ENCODE data around the gene LRRIQ3.

GRCh38 chr1:74083128-74083527, 114.8 kb downstream of the LRRIQ3 start:
- TF ChIP-seq, protein P1, sequence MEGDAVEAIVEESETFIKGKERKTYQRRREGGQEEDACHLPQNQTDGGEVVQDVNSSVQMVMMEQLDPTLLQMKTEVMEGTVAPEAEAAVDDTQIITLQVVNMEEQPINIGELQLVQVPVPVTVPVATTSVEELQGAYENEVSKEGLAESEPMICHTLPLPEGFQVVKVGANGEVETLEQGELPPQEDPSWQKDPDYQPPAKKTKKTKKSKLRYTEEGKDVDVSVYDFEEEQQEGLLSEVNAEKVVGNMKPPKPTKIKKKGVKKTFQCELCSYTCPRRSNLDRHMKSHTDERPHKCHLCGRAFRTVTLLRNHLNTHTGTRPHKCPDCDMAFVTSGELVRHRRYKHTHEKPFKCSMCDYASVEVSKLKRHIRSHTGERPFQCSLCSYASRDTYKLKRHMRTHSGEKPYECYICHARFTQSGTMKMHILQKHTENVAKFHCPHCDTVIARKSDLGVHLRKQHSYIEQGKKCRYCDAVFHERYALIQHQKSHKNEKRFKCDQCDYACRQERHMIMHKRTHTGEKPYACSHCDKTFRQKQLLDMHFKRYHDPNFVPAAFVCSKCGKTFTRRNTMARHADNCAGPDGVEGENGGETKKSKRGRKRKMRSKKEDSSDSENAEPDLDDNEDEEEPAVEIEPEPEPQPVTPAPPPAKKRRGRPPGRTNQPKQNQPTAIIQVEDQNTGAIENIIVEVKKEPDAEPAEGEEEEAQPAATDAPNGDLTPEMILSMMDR (conservative IDR thresholded peaks at IDR 0.05; ENCODE audit: low read length): no peak
- no peak for TF ChIP-seq EZH2phosphoT487 (IDR thresholded peaks at IDR 0.05; ENCODE audit: borderline replicate concordance, low read depth, low read length)

All from OCI-LY7 (cell line).